Parathyroid adenoma (tissue), 2 donors: ENCODE data around the gene KLRC3.
"Not testable (repeated sequence)": the region's sequence is repeated elsewhere in the genome, so short reads cannot be mapped to it uniquely, and the experiment has no call there.

ENCODE experiments used
- H2AFZ ChIP-seq: fragments of 300-600 bp; sonication (generic); one replicate; pipeline ENCODE4 v1.7.0; 2017; ENCODE audit warnings: antibody characterized with exemption, mild to moderate bottlenecking
- H3K27ac ChIP-seq: fragments of 300-600 bp; sonication (generic); one replicate; pipeline ENCODE4 v1.7.0; 2017
- H3K27me3 ChIP-seq: fragments of 300-600 bp; sonication (generic); one replicate; pipeline ENCODE4 v1.7.0; 2017; ENCODE audit warnings: low read length; ENCODE audit not compliant: control insufficient read depth, insufficient read depth
- H3K36me3 ChIP-seq: fragments of 300-600 bp; sonication (generic); one replicate; pipeline ENCODE4 v1.7.0; 2017; ENCODE audit warnings: low read length; ENCODE audit not compliant: control insufficient read depth, insufficient read depth
- H3K4me1 ChIP-seq: fragments of 300-600 bp; sonication (generic); one replicate; pipeline ENCODE4 v1.7.0; 2017; ENCODE audit warnings: control low read depth
- H3K4me2 ChIP-seq: fragments of 300-600 bp; sonication (generic); one replicate; pipeline ENCODE4 v1.7.0; 2017; ENCODE audit warnings: low read length
- H3K4me3 ChIP-seq: fragments of 300-600 bp; sonication (generic); one replicate; pipeline ENCODE4 v1.7.0; 2017; ENCODE audit warnings: low read depth, low read length
- H3K79me2 ChIP-seq: fragments of 300-600 bp; sonication (generic); one replicate; pipeline ENCODE4 v1.7.0; 2017; ENCODE audit warnings: control low read depth
- H3K9ac ChIP-seq: fragments of 300-600 bp; sonication (generic); one replicate; pipeline ENCODE4 v1.7.0; 2017; ENCODE audit warnings: mild to moderate bottlenecking
- H3K9me3 ChIP-seq: fragments of 300-600 bp; sonication (generic); one replicate; pipeline ENCODE4 v1.7.0; 2017; ENCODE audit warnings: low read length; ENCODE audit not compliant: control insufficient read depth
- CTCF ChIP-seq: fragments of 300-600 bp; sonication (generic); IDR thresholded peaks from one replicate; pipeline ENCODE4 v1.7.0; 2017; ENCODE audit warnings: antibody characterized with exemption, mild to moderate bottlenecking
- donor health status: primary hyperparathyroidism.

KLRC3 gene

GRCh38 chr12:10374624-10375018, 45.8 kb downstream of the KLRC3 start:
- H3K4me2 ChIP-seq, result no peak overlapping the region
- no peak overlapping the region for H3K27ac ChIP-seq
- no peaks in the 10 kb centered on the region for H3K4me1 ChIP-seq
- no peaks in the 10 kb centered on the region for H3K36me3 ChIP-seq
- no peak overlapping the region for H3K4me3 ChIP-seq
- no peak for TF ChIP-seq CTCF
- no peak overlapping the region for H3K9ac ChIP-seq
- no peaks in the 10 kb centered on the region for H3K27me3 ChIP-seq
- no peaks in the 10 kb centered on the region for H3K79me2 ChIP-seq
- no peaks in the 10 kb centered on the region for H3K9me3 ChIP-seq
- no peak overlapping the region for H2AFZ ChIP-seq

GRCh38 chr12:10372559-10372958, 47.8 kb downstream of the KLRC3 start:
- Histone ChIP-seq H3K9ac (no peak overlapping the region), H3K4me2 (no peak overlapping the region), H3K4me3 (no peak overlapping the region), H3K79me2 (no peaks in the 10 kb centered on the region), H3K27ac (no peak overlapping the region), H3K36me3 (no peaks in the 10 kb centered on the region), H2AFZ (no peak overlapping the region), H3K4me1 (peaks cover 1% of the 10 kb centered on the region), H3K27me3 (no peaks in the 10 kb centered on the region), H3K9me3 (no peaks in the 10 kb centered on the region)
- TF ChIP-seq CTCF, result no peak

GRCh38 chr12:10371893-10372535, 48.4 kb downstream of the KLRC3 start:
- H3K4me2 ChIP-seq, H3K4me3 ChIP-seq, H3K9me3 ChIP-seq, H3K36me3 ChIP-seq, H3K79me2 ChIP-seq, H3K27ac ChIP-seq, H2AFZ ChIP-seq, H3K27me3 ChIP-seq, H3K9ac ChIP-seq, H3K4me1 ChIP-seq: not testable (repeated sequence)

- no peak overlapping the region for H2AFZ ChIP-seq
- no peak overlapping the region for H3K27ac ChIP-seq
- no peak overlapping the region for H3K4me2 ChIP-seq
- H3K4me1 ChIP-seq, result peaks cover 19% of the 10 kb centered on the region
- H3K4me3 ChIP-seq, result no peak overlapping the region
- H3K9ac ChIP-seq, result no peak overlapping the region
- H3K9me3 ChIP-seq, result no peaks in the 10 kb centered on the region
- no peaks in the 10 kb centered on the region for H3K36me3 ChIP-seq
- no peaks in the 10 kb centered on the region for H3K79me2 ChIP-seq
- TF ChIP-seq CTCF, result no peak
- H3K27me3 ChIP-seq, result no peaks in the 10 kb centered on the region
These were observed 50.6 kb downstream of the KLRC3 start for GRCh38 chr12:10369557-10370415.

GRCh38 chr12:10368206-10369171, 51.9 kb downstream of the KLRC3 start:
- Histone ChIP-seq H3K4me1 (peaks cover 19% of the 10 kb centered on the region), H3K4me2 (no peak overlapping the region), H3K27ac (peak overlapping the region; percentile 92), H3K9me3 (no peaks in the 10 kb centered on the region), H3K79me2 (no peaks in the 10 kb centered on the region), H3K9ac (no peak overlapping the region), H2AFZ (peak overlapping the region; percentile 66), H3K27me3 (no peaks in the 10 kb centered on the region), H3K36me3 (no peaks in the 10 kb centered on the region), H3K4me3 (no peak overlapping the region)
- TF ChIP-seq CTCF, result no peak

GRCh38 chr12:10367714-10368113, 52.7 kb downstream of the KLRC3 start:
- not testable (repeated sequence) for H3K9ac ChIP-seq, H3K36me3 ChIP-seq, H3K4me2 ChIP-seq, H3K79me2 ChIP-seq, H3K9me3 ChIP-seq, H3K4me3 ChIP-seq, H3K27me3 ChIP-seq
- H3K4me1 ChIP-seq, result peaks cover 22% of the 10 kb centered on the region
- H2AFZ ChIP-seq, result peak overlapping the region; percentile 66
- peak overlapping the region; percentile 92 for H3K27ac ChIP-seq
